Stimulated activated CD4-positive, alpha-beta T cell treated with anti-CD3 and anti-CD28 coated beads, TNF-alpha, amount 100 ng/mL, for 4 hours (primary cell): Measurements from ENCODE around the gene KRTAP4-5.
"Not testable (repeated sequence)": the region's sequence is repeated elsewhere in the genome, so short reads cannot be mapped to it uniquely, and the experiment has no call there.

Experiments used
- DNase-seq, 3 experiments: peaks; one replicate each; pipeline ENCODE4 v3.0.0-alpha.2; 2020; ENCODE audit warnings: low read depth in 3 of 3

Gene KRTAP4-5

GRCh38 chr17:41149652-41149985, at the start of gene KRTAP4-5:
KRTAP4-5 (minus strand) TSS chr17:41149825; CDS start chr17:41149767, 58 bp downstream.
- DNase-seq = no peak

DNA sequence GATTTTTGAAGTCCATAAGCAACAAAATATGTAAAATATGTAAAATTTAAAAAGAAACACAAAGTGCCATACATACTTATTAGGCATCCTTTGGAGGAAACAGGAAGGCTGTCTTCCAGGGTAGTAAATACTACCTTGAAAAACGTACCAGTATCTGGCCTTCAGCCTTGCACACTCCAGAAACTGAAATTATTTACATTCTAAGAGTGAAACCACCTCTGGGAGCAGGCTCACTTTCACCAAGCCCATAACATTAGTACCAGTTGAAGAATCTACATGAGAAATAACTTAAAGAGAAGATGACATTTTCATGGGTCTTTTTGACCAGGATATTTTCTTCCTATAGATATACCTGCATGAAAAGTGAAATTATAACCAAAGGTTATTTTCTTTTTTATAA, 46.4 kb upstream of the KRTAP4-5 start:
- no peak for DNase-seq

DNA sequence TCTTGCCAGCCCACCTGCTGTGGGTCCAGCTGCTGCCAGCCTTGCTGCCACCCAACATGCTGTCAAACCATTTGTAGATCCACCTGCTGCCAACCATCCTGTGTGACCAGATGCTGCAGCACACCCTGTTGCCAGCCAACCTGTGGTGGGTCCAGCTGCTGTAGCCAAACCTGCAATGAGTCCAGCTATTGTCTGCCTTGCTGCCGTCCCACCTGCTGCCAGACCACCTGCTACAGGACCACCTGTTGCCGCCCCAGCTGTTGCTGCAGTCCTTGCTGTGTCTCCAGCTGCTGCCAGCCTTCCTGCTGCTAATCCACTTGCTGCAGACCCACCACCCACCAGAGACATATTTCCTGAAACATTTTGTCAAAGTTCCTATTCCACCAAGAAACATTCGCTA, 40.7 kb upstream of the KRTAP4-5 start:
- DNase-seq = no peak

DNA sequence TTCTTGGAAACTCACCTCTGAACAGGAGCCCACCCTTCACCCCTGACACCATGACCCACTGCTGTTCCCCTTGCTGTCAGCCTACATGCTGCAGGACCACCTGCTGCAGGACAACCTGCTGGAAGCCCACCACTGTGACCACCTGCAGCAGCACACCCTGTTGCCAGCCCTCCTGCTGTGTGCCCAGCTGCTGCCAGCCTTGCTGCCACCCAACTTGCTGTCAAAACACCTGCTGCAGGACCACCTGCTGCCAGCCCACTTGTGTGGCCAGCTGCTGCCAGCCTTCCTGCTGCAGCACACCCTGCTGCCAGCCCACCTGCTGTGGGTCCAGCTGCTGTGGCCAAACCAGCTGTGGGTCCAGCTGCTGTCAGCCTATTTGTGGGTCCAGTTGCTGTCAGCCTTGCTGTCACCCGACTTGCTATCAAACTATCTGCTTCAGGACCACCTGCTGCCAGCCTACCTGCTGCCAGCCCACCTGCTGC, 40.3 kb upstream of the KRTAP4-5 start, which contains the start of gene KRTAP9-1:
Gene KRTAP9-1, plus strand, starts transcription at position 51 of the 482 bp plus-strand sequence. Its CDS starts 0 bp downstream, at position 51.
- not testable (repeated sequence) for DNase-seq

DNA sequence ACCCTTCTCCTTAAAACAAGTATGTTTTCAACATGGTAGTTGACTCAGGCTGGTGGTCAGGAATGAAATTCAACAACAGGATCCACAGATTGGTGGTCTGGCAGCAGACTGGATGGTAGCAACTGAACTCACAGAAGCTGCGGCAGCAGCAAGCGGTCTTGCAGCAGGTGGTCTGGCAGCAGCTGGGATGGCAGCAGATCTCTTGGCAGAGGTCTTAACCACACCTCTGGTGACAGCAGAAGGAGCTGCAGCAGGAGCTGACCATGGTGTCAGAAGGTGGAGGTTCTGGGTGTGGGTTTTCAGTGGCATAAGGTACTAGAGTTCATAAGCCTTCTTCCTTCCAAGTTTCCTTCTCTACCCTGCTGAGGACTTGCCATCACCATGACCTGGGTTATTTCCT, 37.2 kb upstream of the KRTAP4-5 start:
- no peak for DNase-seq

GRCh38 chr17:41185001-41185400, 35.4 kb upstream of the KRTAP4-5 start:
- DNase-seq = no peak

- DNase-seq = no peak
These were observed 34.9 kb upstream of the KRTAP4-5 start, which contains the start of gene KRTAP4-1 for GRCh38 chr17:41184480-41184961. KRTAP4-1 (minus strand) TSS chr17:41184911; CDS start chr17:41184854, 57 bp downstream.

- DNase-seq = no peak
These were observed 29.4 kb upstream of the KRTAP4-5 start for GRCh38 chr17:41178843-41179616.

DNA sequence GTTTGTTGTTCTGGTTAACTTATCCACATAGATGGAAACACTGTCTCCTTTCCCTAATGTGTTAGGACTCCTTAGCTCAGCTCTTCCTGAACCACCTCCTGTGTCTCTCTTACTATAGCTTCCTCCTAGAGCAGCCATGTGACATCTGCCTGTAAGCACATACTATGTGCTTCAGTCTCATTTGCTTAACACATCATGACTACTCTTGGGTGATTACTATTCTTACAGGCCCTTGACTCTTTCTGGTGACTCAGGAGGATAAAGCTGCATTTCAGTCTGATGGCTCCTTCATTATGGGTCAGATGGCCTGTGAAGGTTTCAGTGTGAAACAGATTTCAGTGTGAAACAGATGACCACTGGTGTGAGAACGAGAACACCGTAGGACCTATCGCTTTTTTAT, 28.7 kb upstream of the KRTAP4-5 start:
- no peak for DNase-seq

DNA sequence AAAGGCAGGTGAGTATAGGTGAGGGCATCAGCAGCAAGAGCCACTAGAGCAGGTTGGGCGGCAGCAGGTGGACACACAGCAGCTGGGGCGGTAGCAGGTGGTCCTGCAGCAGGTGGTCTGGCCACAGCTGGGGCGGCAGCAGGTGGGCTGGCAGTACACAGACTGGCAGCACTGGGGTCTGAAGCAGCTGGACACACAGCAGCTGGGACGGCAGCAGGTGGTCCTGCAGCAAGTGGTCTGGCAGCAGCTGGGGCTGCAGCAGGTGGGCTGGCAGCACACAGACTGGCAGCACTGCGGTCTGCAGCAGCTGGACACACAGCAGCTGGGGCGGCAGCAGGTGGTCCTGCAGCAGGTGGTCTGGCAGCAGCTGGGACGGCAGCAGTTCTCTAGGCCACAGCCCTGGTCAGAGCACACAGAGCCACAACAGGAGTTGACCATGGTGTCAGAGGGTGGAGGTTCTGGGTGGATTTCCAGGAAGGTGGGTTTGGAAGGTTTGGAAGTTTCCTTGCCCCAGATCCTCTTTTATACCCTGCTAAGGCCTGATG, 28.2 kb upstream of the KRTAP4-5 start, which contains the start of gene KRTAP4-2:
Gene KRTAP4-2, minus strand, starts transcription at position 495 of the 545 bp plus-strand sequence. Its CDS starts 57 bp downstream, at position 438.
- no peak for DNase-seq

DNA sequence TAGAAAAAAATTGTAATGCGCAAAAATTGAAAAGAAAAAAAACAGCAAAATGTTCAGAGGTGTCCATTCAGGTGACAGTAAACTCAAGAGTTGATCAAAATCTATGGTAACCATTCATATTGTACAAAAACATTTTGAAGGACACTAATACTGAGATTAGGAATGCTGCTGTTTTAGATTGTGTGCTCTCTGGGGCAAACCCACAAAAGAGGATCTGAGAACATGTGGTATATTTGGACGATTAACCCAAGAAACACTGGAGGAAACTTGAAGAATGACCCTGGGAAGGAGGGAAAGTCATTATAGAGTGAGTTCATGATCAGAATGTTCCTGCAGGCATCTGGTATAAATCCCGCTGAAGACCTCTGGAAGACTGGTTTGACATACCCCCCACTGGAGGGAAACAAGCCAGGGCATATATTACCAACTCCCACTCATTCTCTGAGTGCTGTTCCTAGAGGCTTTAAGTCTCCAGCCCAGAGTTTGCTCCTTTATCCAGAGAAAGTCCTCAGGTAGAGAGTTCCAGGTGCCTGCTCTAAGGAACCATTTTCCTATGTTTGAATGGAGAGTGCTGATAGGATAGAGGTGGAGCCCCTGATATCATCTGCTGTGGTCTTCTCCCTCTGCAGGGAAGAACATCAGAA, 27.2 kb upstream of the KRTAP4-5 start:
- no peak for DNase-seq

DNA sequence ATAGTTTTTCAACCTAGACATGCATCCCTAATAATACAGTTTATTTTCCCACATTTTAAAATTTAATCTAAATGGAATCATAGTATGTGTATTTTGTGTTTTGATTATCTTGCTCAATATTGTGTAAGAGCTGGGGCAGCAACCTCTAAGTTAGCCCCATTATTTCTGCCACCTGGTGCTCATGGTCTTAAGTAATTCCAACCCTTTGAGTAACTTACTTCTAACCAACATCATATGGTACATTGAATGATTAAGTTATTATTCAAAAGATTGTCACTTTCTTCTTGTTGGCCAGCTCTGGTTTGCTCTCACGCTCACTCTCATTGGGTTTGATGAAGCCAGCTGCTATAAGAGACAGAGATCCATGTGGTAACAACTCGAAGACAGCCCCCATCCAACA, 22.3 kb upstream of the KRTAP4-5 start:
- DNase-seq = no peak

DNA sequence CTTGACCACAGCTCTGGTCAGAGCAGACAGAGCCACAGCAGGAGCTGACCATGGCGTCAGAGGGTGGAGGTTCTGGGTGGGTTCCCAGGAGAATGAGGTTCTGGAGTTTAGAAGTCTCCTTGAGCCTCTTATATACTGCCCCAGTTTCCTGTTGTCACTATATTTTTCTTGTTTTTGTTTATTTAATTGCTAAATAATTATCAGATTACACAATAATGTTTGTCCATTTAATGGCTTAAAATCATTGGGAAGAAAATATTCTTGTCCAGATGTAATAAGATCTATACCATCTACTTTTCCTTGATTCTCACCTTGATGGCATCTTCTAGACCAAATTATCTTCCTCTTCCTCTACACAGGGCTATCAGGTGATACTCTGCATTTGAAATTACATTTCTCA, 18.5 kb upstream of the KRTAP4-5 start, which contains the start of gene KRTAP4-3:
Gene KRTAP4-3, minus strand, starts transcription at position 101 of the 400 bp plus-strand sequence. Its CDS starts 49 bp downstream, at position 52.
- DNase-seq = no peak

DNA sequence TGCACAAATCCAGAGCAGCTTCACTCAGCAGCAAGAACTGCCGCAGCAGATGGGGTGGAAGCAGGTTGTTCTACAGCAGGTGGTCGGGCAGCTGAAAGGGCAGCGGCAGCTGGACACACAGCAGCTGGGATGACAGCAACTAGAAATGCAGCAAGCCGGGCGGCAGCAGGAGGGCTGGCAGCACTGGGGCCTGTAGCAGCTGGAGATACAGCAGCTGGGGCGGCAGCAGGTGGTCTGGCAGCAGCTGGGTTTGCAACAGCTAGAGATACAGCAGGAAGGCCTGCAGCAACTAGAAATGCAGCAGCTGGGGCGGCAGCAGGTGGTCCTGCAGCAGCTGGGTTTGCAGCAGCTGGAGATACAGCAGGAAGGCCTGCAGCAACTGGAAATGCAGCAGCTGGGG, 17.9 kb upstream of the KRTAP4-5 start:
- DNase-seq = no peak

DNA sequence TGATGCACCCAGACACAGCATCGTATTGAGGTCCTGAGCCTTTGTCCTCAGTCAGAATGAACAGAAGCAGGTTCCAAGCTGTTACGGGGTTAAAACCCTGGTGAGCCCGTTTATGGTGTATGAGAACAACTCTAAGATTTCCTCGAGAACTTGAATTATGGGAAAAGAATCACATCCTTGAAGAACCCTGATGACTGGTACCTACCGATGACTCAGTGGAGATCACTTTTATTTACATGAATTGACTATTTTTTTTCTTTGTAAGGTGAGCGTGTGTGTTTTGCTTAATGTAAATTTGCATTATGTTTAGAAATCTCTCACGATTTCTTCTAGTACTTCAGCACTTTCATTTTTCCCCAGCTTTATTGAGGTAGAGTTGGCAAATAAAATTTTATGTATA, 14.2 kb upstream of the KRTAP4-5 start:
- DNase-seq = no peak

DNA sequence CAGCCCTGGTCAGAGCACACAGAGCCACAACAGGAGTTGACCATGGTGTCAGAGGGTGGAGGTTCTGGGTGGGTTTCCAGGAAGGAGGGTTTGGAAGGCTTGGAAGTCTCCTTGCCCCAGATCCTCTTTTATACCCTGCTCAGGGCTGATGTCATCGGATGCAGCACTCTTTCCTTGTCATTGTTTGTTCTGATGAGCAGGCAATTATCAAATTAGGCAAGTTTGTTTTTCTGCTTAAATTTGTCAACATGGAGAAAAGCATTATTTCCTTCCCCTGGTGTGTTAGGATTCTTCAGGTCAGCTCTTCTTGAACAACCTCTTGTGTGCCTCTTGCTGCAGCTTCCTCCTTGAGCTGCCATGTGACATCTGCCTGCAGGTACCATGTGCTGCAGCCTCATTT, 11.0 kb upstream of the KRTAP4-5 start, which contains the start of gene KRTAP4-4:
Gene KRTAP4-4, minus strand, starts transcription at position 101 of the 400 bp plus-strand sequence. Its CDS starts 57 bp downstream, at position 44.
- no peak for DNase-seq

DNA sequence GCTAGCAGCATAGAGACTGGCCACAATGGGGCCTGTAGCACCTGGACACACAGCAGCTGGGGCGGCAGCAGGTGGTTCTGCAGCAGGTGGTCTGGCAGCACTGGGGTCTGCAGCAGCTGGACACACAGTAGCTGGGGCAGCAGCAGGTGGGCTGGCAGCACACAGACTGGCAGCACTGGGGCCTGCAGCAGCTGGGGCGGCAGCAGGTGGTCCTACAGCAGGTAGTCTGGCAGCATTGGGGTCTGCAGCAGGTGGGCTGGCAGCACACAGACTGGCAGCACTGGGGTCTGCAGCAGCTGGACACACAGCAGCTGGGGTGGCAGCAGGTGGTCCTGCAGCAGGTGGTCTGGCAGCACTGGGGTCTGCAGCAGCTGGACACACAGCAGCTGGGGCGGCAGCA, 10.6 kb upstream of the KRTAP4-5 start:
- not testable (repeated sequence) for DNase-seq

DNA sequence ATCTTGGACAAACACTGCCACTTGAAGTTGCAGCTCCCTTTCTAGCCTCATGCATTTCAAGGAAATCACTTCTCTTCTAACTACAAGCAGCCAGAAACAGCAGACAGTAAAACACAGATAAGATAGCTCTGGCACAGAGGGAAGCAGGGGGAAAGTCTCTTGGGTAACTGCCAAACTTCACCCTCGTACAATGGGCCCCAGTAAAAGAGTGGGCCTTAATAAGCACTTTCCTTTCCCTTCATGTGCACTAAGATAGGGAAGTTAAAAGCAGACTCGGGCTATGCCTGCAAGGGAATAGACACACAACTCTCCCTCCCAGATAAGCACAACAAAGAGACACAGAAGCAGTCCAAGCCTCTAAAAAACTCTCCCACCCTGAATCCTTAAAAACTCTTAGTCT, 4.2 kb upstream of the KRTAP4-5 start:
- no peak for DNase-seq

DNA sequence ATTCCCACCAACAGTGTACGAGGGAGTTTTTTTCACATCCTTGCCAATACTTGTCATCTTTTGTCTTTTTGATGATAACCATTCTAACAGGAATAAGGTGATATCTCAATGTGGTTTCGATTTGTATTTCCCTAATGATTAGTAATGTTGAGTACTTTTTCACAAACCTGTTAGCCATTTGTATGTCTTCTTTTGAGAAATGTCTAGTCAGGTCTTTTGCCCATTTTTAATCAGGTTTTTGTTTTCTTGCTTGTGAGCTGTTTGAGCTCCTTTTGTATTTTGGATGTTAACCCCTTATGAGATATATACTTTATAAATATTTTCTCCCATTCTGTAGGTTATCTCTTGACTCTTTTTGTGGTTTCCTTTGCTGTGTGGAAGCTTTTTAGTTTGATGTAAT, 1.9 kb upstream of the KRTAP4-5 start:
- DNase-seq = no peak

DNA sequence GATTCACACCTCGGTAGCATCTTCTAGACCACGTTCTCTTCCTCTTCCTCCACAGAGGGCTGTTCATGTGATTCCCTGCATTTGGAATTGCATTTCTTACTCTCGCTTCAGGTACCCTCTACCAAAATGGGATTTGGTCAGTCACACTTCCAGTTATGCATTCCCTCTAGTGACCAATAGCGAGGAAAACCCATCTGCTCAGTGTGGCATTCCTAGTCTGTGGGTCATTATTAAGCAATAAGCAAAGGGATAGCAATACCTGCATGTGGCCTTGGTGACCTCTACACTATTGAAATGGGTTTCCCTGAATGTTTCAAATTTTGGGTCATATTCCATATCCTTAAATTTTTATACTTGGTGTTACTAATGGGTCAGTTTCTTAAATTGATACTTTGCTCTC, 401 bp upstream of the KRTAP4-5 start:
- DNase-seq = no peak

DNA sequence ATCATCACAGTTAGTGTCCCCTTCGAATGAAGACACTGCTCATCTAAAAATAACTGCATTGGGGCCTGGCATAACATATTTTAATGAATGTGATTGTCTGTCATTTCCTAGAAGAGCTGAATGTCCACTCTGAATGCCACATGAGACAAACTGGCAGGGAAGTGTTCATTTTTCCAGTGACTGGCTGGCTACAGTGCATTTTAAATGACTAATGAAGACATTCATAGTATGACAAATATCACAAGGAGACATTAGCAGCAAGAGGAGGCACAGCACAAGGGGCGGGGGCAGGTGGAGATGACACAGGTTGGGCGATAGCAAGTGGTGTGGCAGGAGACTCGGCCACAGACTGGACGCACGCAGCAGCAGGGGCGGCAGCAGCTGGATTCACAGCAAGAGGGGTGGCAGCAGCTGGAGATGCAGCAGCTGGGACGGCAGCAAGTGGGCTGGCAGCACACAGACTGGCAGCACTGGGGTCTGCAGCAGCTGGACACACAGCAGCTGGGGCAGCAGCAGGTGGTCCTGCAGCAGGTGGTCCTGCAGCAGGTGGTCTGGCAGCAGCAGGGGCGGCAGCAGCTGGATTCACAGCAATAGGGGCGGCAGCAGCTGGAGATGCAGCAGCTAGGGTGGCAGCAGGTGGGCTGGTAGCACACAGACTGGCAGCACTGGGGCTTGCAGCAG, 514 bp downstream of the KRTAP4-5 start:
- DNase-seq = not testable (repeated sequence)
